Measurements from ENCODE around the gene SOX1.

SOX1 gene

GRCh38 chr13:112105892-112106291, 38.9 kb downstream of the SOX1 start:
- no peak overlapping the region for H3K4me3 ChIP-seq (ENCODE audit: low read depth in 1 of 2, low read length in 2 of 2)
- H3K9ac ChIP-seq (ENCODE audit: low read depth, low read length) = no peak overlapping the region
- H3K4me2 ChIP-seq (ENCODE audit: insufficient read depth, low read length) = no peak overlapping the region
- no peaks in the 10 kb centered on the region for H3K9me3 ChIP-seq (ENCODE audit: insufficient read depth, low read length, severe bottlenecking)
- no peak for TF ChIP-seq EZH2 (IDR thresholded peaks at IDR 0.05; ENCODE audit: borderline replicate concordance, low read depth, low read length, severe bottlenecking)
- TF ChIP-seq, protein P1, sequence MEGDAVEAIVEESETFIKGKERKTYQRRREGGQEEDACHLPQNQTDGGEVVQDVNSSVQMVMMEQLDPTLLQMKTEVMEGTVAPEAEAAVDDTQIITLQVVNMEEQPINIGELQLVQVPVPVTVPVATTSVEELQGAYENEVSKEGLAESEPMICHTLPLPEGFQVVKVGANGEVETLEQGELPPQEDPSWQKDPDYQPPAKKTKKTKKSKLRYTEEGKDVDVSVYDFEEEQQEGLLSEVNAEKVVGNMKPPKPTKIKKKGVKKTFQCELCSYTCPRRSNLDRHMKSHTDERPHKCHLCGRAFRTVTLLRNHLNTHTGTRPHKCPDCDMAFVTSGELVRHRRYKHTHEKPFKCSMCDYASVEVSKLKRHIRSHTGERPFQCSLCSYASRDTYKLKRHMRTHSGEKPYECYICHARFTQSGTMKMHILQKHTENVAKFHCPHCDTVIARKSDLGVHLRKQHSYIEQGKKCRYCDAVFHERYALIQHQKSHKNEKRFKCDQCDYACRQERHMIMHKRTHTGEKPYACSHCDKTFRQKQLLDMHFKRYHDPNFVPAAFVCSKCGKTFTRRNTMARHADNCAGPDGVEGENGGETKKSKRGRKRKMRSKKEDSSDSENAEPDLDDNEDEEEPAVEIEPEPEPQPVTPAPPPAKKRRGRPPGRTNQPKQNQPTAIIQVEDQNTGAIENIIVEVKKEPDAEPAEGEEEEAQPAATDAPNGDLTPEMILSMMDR (IDR thresholded peaks at IDR 0.05; ENCODE audit: borderline replicate concordance, extremely low read depth, low read length, poor library complexity, severe bottlenecking) = no peak
- no peaks in the 10 kb centered on the region for H4K20me1 ChIP-seq (ENCODE audit: insufficient read depth, low read length)
- H3K4me1 ChIP-seq (ENCODE audit: insufficient read depth, low read length) = no peaks in the 10 kb centered on the region
- ATAC-seq (ENCODE audit: insufficient read depth, low read depth) (no peak), DNase-seq (no peak)
- peaks cover 11% of the 10 kb centered on the region for H3K27me3 ChIP-seq (ENCODE audit: insufficient read depth, low read length, poor library complexity)
- no peak overlapping the region for H3K27ac ChIP-seq (ENCODE audit: low read length)
- no peaks in the 10 kb centered on the region for H3K79me2 ChIP-seq (ENCODE audit: insufficient read depth, low read length)
- H3K36me3 ChIP-seq (ENCODE audit: insufficient read depth, low read length) = no peaks in the 10 kb centered on the region
- no peak overlapping the region for H2AFZ ChIP-seq (ENCODE audit: low read depth, low read length)

DNA sequence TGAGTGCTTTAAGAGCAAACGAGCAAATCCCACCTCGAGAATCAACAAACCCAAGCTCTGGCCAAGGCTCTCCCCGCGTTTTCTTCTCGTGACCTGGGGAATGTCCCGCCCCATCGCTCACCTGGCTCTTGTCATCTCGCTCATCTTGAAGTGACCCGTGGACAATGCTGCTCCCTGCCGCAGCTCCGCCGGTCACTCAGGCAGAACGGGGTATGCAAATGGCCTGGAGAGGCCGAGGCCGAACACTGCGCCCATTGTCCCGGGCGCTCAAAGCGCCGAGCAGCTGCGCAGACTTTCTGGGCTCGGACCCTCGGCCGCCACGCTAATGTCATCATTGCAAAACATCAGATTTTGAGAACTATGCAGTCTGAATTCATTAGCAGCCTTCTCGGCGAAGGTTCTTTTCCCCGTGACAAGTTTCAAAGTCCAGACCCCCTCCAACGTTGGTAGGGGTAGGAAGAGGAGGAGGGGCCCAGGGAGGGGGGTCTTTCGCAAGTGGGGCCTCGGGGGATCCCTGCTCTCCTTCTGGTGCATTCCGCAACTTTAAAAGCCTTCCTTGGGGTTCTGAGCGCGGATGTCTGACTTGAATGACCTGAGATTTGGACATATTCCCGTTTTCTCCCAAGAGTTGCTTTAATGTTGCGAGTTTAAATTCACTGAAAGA, 39.7 kb downstream of the SOX1 start:
- Histone ChIP-seq H4K20me1 (ENCODE audit: insufficient read depth, low read length) (no peaks in the 10 kb centered on the region), H3K79me2 (ENCODE audit: insufficient read depth, low read length) (no peaks in the 10 kb centered on the region), H3K27ac (ENCODE audit: low read length) (no peak overlapping the region), H3K27me3 (ENCODE audit: insufficient read depth, low read length, poor library complexity) (peaks cover 14% of the 10 kb centered on the region), H3K36me3 (ENCODE audit: insufficient read depth, low read length) (no peaks in the 10 kb centered on the region), H3K4me2 (ENCODE audit: insufficient read depth, low read length) (no peak overlapping the region), H3K4me1 (ENCODE audit: insufficient read depth, low read length) (no peaks in the 10 kb centered on the region), H3K9me3 (ENCODE audit: insufficient read depth, low read length, severe bottlenecking) (no peaks in the 10 kb centered on the region), H3K4me3 (ENCODE audit: low read depth in 1 of 2, low read length in 2 of 2) (no peak overlapping the region), H2AFZ (ENCODE audit: low read depth, low read length) (no peak overlapping the region), H3K9ac (ENCODE audit: low read depth, low read length) (no peak overlapping the region)
- no peak for TF ChIP-seq EZH2 (IDR thresholded peaks at IDR 0.05; ENCODE audit: borderline replicate concordance, low read depth, low read length, severe bottlenecking)
- TF ChIP-seq, protein P1 (IDR thresholded peaks at IDR 0.05; ENCODE audit: borderline replicate concordance, extremely low read depth, low read length, poor library complexity, severe bottlenecking) = no peak
- ATAC-seq (ENCODE audit: insufficient read depth, low read depth) (no peak), DNase-seq (no peak)

DNA sequence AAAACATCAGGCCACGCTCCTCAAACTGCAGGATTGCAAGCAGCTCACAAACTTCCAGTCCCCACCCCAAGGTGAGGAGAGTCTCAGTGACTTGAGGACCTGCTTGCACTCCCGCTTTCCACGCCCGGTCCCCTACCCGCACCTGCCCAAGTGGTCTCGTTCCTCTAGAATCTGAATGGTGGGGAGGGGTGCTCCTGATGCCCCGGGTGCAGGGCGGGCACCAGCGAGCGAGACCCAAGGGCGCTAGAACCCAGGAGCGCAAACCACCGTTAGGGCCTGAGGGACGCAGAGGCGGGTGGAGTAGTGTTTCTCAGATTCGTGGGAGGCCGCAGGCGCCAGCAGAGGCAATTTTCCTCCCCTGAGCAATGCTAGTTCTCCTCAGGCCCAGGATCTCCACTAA, 40.3 kb downstream of the SOX1 start:
- Histone ChIP-seq H3K9me3 (ENCODE audit: insufficient read depth, low read length, severe bottlenecking) (no peaks in the 10 kb centered on the region), H3K9ac (ENCODE audit: low read depth, low read length) (no peak overlapping the region), H3K79me2 (ENCODE audit: insufficient read depth, low read length) (no peaks in the 10 kb centered on the region), H4K20me1 (ENCODE audit: insufficient read depth, low read length) (no peaks in the 10 kb centered on the region), H3K27ac (ENCODE audit: low read length) (no peak overlapping the region), H3K27me3 (ENCODE audit: insufficient read depth, low read length, poor library complexity) (peaks cover 19% of the 10 kb centered on the region), H3K36me3 (ENCODE audit: insufficient read depth, low read length) (no peaks in the 10 kb centered on the region), H3K4me2 (ENCODE audit: insufficient read depth, low read length) (no peak overlapping the region), H3K4me1 (ENCODE audit: insufficient read depth, low read length) (no peaks in the 10 kb centered on the region), H2AFZ (ENCODE audit: low read depth, low read length) (no peak overlapping the region), H3K4me3 (ENCODE audit: low read depth in 1 of 2, low read length in 2 of 2) (no peak overlapping the region)
- DNase-seq (no peak), ATAC-seq (ENCODE audit: insufficient read depth, low read depth) (no peak)
- TF ChIP-seq, protein P1 (IDR thresholded peaks at IDR 0.05; ENCODE audit: borderline replicate concordance, extremely low read depth, low read length, poor library complexity, severe bottlenecking) = no peak
- TF ChIP-seq EZH2 (IDR thresholded peaks at IDR 0.05; ENCODE audit: borderline replicate concordance, low read depth, low read length, severe bottlenecking) = no peak
